ENCODE measurements around the gene PPARD.

The PPARD gene

DNA sequence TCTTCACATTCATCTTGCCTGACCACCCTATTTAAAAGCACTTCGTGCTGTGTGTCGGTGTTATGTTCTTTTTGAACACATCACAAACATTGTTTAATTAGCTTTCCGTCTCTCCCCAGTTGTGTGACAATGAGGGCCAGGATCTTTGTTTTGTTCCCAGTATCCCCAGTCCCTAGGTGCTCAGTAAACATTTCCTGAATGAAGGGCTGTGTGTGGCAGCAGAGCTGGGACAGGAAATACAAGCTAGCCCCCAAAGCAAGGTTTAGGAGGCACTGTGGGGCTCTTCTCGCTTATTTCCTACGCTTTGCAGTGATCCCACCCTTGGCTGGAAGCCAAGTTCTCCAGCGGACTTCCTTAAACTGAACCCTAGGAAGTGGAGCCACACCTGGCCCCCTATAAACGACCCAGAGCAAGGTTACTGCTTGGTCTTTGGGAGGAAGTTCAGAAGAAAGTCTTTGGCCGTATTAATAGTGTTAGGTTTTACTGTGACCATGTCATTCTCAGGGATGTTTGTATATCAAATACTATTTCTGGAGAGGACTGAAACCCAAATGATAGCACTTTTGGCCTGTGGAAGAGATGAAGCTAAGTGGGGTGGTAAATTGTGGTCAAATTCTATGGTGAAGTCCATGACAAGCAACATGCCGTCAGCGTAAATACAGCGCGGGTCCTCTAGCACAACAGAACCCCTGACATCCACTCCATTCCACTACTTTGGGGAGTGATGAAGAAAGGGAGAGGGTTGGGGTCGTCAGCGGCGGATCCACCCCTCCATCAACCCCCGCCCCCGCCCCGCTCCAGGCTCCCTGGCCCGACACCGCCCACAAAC, 109.2 kb downstream of the PPARD start:
- Histone ChIP-seq H3K4me1 (ENCODE audit: control insufficient read depth, insufficient read depth, low read length) (peaks cover 7% of the 10 kb centered on the region), H3K9ac (ENCODE audit: low read length) (no peak overlapping the region), H3K27me3 (ENCODE audit: control insufficient read depth, insufficient read depth, low read length) (no peaks in the 10 kb centered on the region), H3K36me3 (ENCODE audit: control insufficient read depth, insufficient read depth, low read length) (no peaks in the 10 kb centered on the region), H3K27ac (ENCODE audit: low read depth, low read length) (no peak overlapping the region), H3K4me3 (ENCODE audit: low read length) (peak overlapping the region; percentile 57)

DNA sequence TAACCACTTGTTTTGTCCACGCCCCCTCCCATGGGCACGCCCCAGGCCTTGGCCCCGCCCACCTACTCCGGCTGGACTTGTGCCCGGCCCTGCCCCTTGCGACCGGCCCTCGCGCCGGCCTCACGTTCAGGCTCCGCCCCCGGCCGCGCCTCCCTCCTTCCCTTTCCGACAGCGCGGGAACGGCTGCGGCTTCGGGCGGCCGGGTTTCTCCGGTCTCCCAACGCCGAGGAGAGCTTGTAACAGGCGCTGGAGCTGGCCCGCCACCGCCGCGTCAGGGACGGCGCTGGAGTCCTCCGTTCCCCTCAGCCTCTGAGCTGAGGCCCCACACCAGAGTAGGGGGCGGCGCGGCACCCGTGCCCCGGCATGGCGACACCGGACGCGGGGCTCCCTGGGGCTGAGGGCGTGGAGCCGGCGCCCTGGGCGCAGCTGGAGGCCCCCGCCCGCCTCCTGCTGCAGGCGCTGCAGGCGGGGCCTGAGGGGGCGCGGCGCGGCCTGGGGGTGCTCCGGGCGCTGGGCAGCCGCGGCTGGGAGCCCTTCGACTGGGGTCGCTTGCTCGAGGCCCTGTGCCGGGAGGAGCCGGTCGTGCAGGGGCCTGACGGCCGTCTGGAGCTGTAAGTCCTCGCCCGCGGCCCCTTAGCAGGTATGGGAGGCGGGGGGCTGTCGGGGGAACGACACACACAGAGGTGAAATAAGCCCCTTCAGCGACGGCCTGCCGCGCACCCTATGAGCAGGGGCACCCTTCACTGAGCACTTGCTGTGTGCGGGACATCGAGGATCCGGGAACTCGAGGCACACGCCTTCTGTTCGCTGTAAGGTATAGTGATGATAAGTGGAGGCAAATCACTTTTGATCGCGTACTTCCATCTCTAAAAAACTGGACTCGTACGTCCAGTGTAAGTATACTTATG, 110.1 kb downstream of the PPARD start, which contains the start of gene FANCE:
Gene FANCE, plus strand, starts transcription at position 156 of the 908 bp plus-strand sequence. Its CDS starts 208 bp downstream, at position 364.
- Histone ChIP-seq H3K4me1 (ENCODE audit: control insufficient read depth, insufficient read depth, low read length) (peaks cover 7% of the 10 kb centered on the region), H3K27ac (ENCODE audit: low read depth, low read length) (peak within 1 kb of the TSS; percentile 27), H3K27me3 (ENCODE audit: control insufficient read depth, insufficient read depth, low read length) (no peaks in the 10 kb centered on the region), H3K36me3 (ENCODE audit: control insufficient read depth, insufficient read depth, low read length) (peaks cover 2% of the 10 kb centered on the region), H3K4me3 (ENCODE audit: low read length) (peak within 1 kb of the TSS; percentile 63), H3K9ac (ENCODE audit: low read length) (peak within 1 kb of the TSS; percentile 21)

DNA sequence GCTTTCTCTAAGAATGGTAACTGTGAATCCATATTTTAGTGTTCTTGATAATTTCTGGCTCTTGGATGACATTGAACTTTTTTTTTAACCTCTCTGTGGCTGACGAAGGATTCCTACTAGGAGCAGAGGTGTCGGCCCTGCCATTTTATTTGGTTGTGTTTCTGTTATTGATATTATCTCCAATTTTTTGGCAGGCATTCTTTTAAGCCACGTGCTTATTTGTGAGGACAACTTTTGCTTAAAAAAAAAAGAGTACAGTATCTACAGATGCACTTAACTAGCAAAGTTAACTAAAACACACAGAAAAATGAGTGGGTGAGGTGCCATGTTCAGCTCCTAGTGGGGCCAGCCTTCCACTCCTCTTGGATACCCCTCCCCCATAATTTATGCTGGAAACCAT, 110.9 kb downstream of the PPARD start:
- H3K36me3 ChIP-seq (ENCODE audit: control insufficient read depth, insufficient read depth, low read length) = peaks cover 4% of the 10 kb centered on the region
- H3K4me1 ChIP-seq (ENCODE audit: control insufficient read depth, insufficient read depth, low read length) = peaks cover 7% of the 10 kb centered on the region
- H3K9ac ChIP-seq (ENCODE audit: low read length) = no peak overlapping the region
- peak overlapping the region; percentile 63 for H3K4me3 ChIP-seq (ENCODE audit: low read length)
- no peak overlapping the region for H3K27ac ChIP-seq (ENCODE audit: low read depth, low read length)
- H3K27me3 ChIP-seq (ENCODE audit: control insufficient read depth, insufficient read depth, low read length) = no peaks in the 10 kb centered on the region

DNA sequence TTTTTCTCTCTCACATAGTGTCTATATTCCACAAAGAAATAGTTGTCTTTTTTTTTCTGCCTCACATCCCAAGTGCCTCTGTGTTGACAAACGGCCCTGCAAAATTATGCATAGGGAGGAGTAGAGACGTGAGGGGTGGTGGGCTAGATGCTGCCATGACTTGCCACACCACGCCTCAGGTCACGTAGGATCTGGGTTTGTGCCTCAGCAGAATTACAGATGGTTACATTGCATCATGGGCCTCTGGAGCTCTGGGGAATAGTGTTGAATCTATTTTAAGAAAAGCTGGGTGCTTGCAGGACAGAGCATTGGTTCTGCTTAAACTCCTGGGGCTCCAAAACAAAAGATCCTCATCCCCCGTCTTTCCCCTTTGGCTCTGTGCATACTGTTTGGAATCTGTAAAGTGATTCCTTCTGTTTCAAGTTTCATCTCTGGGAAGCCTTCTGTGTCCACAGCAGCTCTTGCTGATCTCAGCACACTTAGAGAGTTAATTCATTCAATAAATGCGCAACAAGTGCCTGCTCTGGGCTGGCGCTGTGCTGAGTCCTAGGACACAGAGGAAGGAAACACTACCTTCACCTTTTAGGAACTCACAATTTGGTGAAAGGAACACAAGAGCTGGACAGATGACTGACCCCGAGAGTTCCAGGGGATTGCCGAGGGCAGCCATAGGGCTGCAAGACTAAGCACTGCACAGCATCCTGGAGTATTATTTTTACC, 112.2 kb downstream of the PPARD start:
- no peak overlapping the region for H3K9ac ChIP-seq (ENCODE audit: low read length)
- no peaks in the 10 kb centered on the region for H3K27me3 ChIP-seq (ENCODE audit: control insufficient read depth, insufficient read depth, low read length)
- H3K36me3 ChIP-seq (ENCODE audit: control insufficient read depth, insufficient read depth, low read length) = peaks cover 7% of the 10 kb centered on the region
- H3K27ac ChIP-seq (ENCODE audit: low read depth, low read length) = no peak overlapping the region
- no peak overlapping the region for H3K4me3 ChIP-seq (ENCODE audit: low read length)
- peaks cover 7% of the 10 kb centered on the region for H3K4me1 ChIP-seq (ENCODE audit: control insufficient read depth, insufficient read depth, low read length)

DNA sequence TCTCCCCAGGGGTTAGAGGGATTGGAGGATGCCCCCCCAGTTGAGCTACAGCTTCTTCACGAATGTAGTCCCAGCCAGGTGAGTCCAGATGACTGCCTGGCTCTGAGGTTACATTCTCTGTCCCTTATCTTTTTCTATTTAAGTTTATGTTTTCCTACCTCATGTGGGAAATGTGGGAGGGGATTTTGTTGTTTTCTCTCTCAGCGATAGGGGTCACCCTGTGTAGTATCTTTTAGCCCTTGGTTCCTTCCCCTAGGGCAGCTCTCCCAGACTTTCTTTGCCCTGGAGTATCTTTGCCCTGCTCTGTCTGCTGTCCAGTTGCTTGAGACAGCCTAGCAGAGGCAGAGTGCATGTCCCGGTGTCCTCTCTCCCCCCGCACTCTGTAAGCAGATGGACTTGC, 115.5 kb downstream of the PPARD start:
- Histone ChIP-seq H3K27ac (ENCODE audit: low read depth, low read length) (no peak overlapping the region), H3K9ac (ENCODE audit: low read length) (no peak overlapping the region), H3K4me3 (ENCODE audit: low read length) (no peak overlapping the region), H3K4me1 (ENCODE audit: control insufficient read depth, insufficient read depth, low read length) (peaks cover 4% of the 10 kb centered on the region), H3K27me3 (ENCODE audit: control insufficient read depth, insufficient read depth, low read length) (no peaks in the 10 kb centered on the region), H3K36me3 (ENCODE audit: control insufficient read depth, insufficient read depth, low read length) (peaks cover 10% of the 10 kb centered on the region)

DNA sequence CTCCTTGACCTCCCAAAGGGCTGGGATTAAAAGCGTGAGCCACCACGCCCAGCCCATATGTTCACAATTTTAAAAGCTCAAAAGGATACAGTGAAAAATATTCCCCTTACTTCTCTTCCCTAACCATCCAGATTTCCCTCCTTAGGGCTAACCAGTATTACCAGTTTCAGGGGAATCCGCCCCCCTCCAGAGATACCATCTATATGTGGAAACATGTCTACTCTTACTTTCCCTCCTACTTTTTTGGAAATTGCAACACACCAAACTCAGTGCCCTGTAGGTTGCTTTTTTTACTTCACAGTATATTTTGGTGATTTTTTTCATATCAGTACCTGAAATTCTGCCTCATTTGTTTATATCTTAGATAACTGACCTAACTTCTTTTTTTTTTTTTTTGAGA, 118.9 kb downstream of the PPARD start:
- no peaks in the 10 kb centered on the region for H3K4me1 ChIP-seq (ENCODE audit: control insufficient read depth, insufficient read depth, low read length)
- H3K9ac ChIP-seq (ENCODE audit: low read length) = no peak overlapping the region
- H3K27ac ChIP-seq (ENCODE audit: low read depth, low read length) = no peak overlapping the region
- no peaks in the 10 kb centered on the region for H3K27me3 ChIP-seq (ENCODE audit: control insufficient read depth, insufficient read depth, low read length)
- no peak overlapping the region for H3K4me3 ChIP-seq (ENCODE audit: low read length)
- peaks cover 10% of the 10 kb centered on the region for H3K36me3 ChIP-seq (ENCODE audit: control insufficient read depth, insufficient read depth, low read length)

DNA sequence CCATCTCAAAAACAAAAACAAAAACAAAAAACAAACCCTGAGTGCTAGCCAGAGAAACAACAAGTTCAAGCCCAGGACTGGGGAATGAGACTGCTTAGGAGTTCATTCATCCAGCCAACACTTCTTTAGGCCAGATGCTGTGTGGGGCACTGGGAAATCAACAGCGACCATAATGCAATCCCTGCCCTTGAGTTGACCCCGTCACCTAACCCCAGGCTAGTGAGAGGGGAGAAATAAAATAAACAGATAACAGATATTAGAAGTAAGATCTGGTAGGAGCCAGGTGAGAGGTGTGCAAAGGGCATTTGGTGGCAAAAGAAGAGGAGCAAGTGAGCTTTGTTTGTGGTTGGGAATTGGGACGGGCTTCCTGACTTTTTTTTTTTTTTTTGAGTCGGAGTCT, 120.9 kb downstream of the PPARD start:
- no peak overlapping the region for H3K4me3 ChIP-seq (ENCODE audit: low read length)
- no peak overlapping the region for H3K9ac ChIP-seq (ENCODE audit: low read length)
- no peak overlapping the region for H3K27ac ChIP-seq (ENCODE audit: low read depth, low read length)
- H3K27me3 ChIP-seq (ENCODE audit: control insufficient read depth, insufficient read depth, low read length) = no peaks in the 10 kb centered on the region
- H3K4me1 ChIP-seq (ENCODE audit: control insufficient read depth, insufficient read depth, low read length) = no peaks in the 10 kb centered on the region
- peaks cover 6% of the 10 kb centered on the region for H3K36me3 ChIP-seq (ENCODE audit: control insufficient read depth, insufficient read depth, low read length)

DNA sequence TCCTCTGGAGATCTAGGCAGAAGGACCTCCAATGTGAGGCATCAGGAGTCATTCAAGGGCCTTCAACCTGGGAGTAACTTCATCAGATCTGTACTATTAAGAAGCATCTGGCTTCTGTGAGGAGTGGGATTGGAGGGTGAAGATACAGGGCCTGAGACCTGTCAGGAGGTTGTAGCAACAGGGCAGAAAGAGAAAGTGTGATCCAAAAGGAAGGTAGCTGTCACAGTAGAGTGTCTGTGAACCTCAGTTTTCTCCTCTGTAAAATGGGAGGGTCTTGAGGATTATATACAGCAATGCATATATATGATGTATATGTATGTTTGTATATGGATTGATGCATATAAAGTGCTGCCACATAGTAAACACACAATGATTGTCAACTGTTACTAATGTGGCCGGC, 123.3 kb downstream of the PPARD start:
- Histone ChIP-seq H3K9ac (ENCODE audit: low read length) (no peak overlapping the region), H3K4me3 (ENCODE audit: low read length) (no peak overlapping the region), H3K27me3 (ENCODE audit: control insufficient read depth, insufficient read depth, low read length) (no peaks in the 10 kb centered on the region), H3K27ac (ENCODE audit: low read depth, low read length) (no peak overlapping the region), H3K4me1 (ENCODE audit: control insufficient read depth, insufficient read depth, low read length) (peaks cover 4% of the 10 kb centered on the region), H3K36me3 (ENCODE audit: control insufficient read depth, insufficient read depth, low read length) (peaks cover 3% of the 10 kb centered on the region)

DNA sequence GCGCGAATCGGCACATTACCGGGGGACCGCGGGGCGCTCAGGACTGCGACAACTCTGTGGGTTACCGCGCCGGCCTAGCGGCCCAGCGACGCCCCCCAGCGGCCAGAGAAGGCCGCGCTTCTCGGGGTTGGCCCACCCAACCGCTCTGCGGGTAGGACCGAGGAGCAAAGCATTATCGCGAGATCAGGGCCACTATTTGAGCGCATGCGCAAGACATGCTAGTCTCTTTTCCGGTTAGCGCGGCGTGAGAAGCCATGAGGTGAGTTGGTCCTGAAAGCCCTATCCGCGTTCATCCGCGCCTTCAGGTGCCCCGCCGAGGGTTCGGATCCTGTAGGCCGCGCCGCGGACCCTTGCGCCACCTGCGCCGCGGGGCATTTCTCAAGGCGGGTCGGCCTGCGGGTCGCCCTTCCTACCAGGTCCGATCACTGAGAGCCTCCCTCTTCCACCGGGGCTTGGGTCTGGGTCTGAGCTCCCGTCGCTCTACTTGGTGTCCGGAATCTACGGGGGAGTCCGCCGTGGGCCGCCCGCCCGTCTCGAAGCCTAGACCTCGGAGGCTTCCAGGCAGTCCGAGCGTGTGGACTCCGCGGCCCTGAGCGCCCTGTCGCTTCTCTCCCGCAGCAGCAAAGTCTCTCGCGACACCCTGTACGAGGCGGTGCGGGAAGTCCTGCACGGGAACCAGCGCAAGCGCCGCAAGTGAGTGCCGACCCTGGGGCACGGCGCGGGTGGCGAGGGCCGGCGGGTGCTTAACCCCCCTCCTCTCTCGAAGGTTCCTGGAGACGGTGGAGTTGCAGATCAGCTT, 126.0 kb downstream of the PPARD start, which contains the start of gene RPL10A:
Gene RPL10A, plus strand, starts transcription at position 221 of the 799 bp plus-strand sequence. Its CDS starts 34 bp downstream, at position 255.
- Histone ChIP-seq H3K36me3 (ENCODE audit: control insufficient read depth, insufficient read depth, low read length) (peaks cover 5% of the 10 kb centered on the region), H3K4me3 (ENCODE audit: low read length) (peak within 1 kb of the TSS; percentile 53), H3K27ac (ENCODE audit: low read depth, low read length) (peak within 1 kb of the TSS; percentile 92), H3K27me3 (ENCODE audit: control insufficient read depth, insufficient read depth, low read length) (no peaks in the 10 kb centered on the region), H3K9ac (ENCODE audit: low read length) (peak within 1 kb of the TSS; percentile 92), H3K4me1 (ENCODE audit: control insufficient read depth, insufficient read depth, low read length) (peaks cover 4% of the 10 kb centered on the region)

DNA sequence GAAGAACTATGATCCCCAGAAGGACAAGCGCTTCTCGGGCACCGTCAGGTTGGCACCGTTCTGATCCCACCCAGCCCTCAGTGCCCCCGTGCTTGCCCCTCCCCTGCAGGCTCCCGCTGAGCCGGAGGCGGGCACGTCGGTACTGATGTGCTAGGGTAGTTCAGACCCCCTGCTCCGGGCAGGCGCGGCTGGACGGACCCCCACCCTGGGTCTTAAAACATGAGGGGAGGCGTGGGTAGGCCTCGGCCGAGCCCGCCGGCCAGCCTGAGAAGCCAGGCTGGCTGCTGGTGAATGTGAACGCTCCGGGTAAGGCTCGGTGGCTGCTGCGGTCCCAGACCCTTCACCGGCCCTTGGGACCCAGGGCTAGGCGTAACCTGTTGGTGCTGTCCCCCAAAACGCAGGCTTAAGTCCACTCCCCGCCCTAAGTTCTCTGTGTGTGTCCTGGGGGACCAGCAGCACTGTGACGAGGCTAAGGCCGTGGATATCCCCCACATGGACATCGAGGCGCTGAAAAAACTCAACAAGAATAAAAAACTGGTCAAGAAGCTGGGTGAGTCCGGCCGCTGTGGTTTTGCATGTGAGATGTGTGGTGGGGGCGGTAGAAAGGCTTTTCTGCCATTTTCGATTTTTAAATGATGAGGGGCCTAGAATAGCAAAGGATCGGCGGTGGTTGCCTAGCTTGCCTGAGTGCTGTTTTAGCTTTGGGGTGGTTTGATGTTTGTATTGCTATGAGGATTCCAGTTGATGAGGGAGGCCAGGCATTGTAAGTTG, 126.8 kb downstream of the PPARD start:
- H3K27ac ChIP-seq (ENCODE audit: low read depth, low read length) = peak overlapping the region; percentile 92
- H3K27me3 ChIP-seq (ENCODE audit: control insufficient read depth, insufficient read depth, low read length) = no peaks in the 10 kb centered on the region
- H3K36me3 ChIP-seq (ENCODE audit: control insufficient read depth, insufficient read depth, low read length) = peaks cover 8% of the 10 kb centered on the region
- peak overlapping the region; percentile 92 for H3K9ac ChIP-seq (ENCODE audit: low read length)
- peaks cover 4% of the 10 kb centered on the region for H3K4me1 ChIP-seq (ENCODE audit: control insufficient read depth, insufficient read depth, low read length)
- H3K4me3 ChIP-seq (ENCODE audit: low read length) = peak overlapping the region; percentile 53

Measured in rectal smooth muscle tissue (tissue), 1 donor.